Measurements from ENCODE around the gene FCAR. TPM values are rescaled to one million over a fixed set of nuclear protein-coding genes. Genes with fewer than 3 reads are reported as not detected.

Gene FCAR
- total RNA-seq: 14.2 TPM

GRCh38 chr19:54873990-54874389 is at the start of gene FCAR:
Gene FCAR (plus strand): TSS chr19:54874235. CDS start chr19:54874290, 55 bp downstream.

GRCh38 chr19:54832496-54832895 is 41.5 kb upstream of the FCAR start, which contains the start of gene KIR2DS4:
Gene KIR2DS4 (plus strand): TSS chr19:54832676.

GRCh38 chr19:54850061-54850640 is 23.9 kb upstream of the FCAR start, which contains the start of gene KIR3DL2:
Gene KIR3DL2 (plus strand): TSS chr19:54850443. CDS start chr19:54850476, 33 bp downstream.

GRCh38 chr19:54905803-54906511 is 31.9 kb downstream of the FCAR start, which contains the start of gene NCR1:
Gene NCR1 (plus strand): TSS chr19:54906148. CDS start chr19:54906188, 40 bp downstream.

Small RNA genes within 50 kb of the gene (small RNA-seq; reads per million reads assigned to genes)
- gene RNU6-222P (ENCODE audit: low replicate concordance): not detected

Other genes with a start within 250 kb of the FCAR start
- gene LILRB1, start 243.8 kb upstream of the FCAR start, total RNA-seq: 3.4 TPM
- gene LILRB4, start 211.2 kb upstream of the FCAR start, total RNA-seq: 2.9 TPM
- not detected for gene KIR3DL3, start 149.8 kb upstream of the FCAR start, total RNA-seq
- gene KIR2DL3, start 135.7 kb upstream of the FCAR start, total RNA-seq: not detected
- gene KIR2DL1, start 104.4 kb upstream of the FCAR start, total RNA-seq: not detected
- not detected for gene KIR2DL4, start 70.6 kb upstream of the FCAR start, total RNA-seq
- gene KIR3DL1, start 57.8 kb upstream of the FCAR start, total RNA-seq: not detected
- gene KIR2DS4, start 41.6 kb upstream of the FCAR start, total RNA-seq: not detected
- gene KIR3DL2, start 23.8 kb upstream of the FCAR start, total RNA-seq: not detected
- gene NCR1, start 31.9 kb downstream of the FCAR start, total RNA-seq: 0.70 TPM
- gene NLRP7, start 73.3 kb downstream of the FCAR start, total RNA-seq: 0.06 TPM
- gene NLRP2, start 92.1 kb downstream of the FCAR start, total RNA-seq: 13.8 TPM
- 0.47 TPM for gene GP6, start 164.0 kb downstream of the FCAR start, total RNA-seq
- gene RDH13, start 188.9 kb downstream of the FCAR start, total RNA-seq: 35.1 TPM
- gene EPS8L1, start 201.6 kb downstream of the FCAR start, total RNA-seq: 32.5 TPM
- gene PPP1R12C, start 243.4 kb downstream of the FCAR start, total RNA-seq: 53.5 TPM